Hematopoietic multipotent progenitor cell treated with erythropoietin and hydrocortisone succinate and interleukin-3 and kit ligand, for 15 days (in vitro differentiated cells): ENCODE results near the gene HIVEP3.

ENCODE experiments used
- DNase-seq: peaks from one replicate; pipeline ENCODE4 v3.0.0-alpha.2; 2015; ENCODE audit warnings: low spot score

Gene HIVEP3

GRCh38 chr1:41758500-41758899 lies 160.2 kb downstream of the HIVEP3 start:
- no peak for DNase-seq

GRCh38 chr1:41754540-41754939 lies 164.2 kb downstream of the HIVEP3 start:
- DNase-seq = no peak

DNA sequence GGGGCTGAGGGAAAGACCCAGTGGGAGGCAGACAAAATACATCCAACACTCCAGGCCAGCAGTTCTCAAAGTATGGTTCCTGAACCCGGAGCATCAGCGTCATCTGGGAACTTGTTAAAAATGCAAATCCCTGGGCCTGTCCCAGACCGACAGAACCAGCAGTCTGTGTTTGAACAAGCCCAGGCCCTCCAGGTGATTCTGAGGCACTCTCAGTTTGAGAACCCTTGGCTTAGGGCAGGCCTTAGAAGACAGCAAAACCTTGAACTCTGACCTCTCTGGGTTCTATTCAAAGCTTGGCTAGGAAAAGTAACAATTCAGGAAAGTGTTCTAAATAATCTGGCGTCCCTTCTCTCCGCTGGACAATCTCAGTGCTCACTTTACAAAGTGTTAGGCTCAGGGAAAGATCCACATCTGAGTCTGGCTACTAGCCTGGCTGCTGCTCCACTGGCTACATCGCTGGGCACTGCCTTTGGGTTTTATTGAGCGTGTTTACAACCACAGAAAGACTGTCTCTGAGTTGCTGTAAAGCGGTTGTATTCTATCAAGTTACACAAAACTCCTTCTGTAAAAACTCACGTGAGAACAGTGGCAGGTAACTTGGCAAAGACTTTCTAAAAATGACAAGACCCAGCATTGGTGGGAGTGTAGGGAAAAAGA lies 166.1 kb downstream of the HIVEP3 start:
- no peak for DNase-seq

- no peak for DNase-seq
These were observed 166.8 kb downstream of the HIVEP3 start for GRCh38 chr1:41751804-41752513.

DNA sequence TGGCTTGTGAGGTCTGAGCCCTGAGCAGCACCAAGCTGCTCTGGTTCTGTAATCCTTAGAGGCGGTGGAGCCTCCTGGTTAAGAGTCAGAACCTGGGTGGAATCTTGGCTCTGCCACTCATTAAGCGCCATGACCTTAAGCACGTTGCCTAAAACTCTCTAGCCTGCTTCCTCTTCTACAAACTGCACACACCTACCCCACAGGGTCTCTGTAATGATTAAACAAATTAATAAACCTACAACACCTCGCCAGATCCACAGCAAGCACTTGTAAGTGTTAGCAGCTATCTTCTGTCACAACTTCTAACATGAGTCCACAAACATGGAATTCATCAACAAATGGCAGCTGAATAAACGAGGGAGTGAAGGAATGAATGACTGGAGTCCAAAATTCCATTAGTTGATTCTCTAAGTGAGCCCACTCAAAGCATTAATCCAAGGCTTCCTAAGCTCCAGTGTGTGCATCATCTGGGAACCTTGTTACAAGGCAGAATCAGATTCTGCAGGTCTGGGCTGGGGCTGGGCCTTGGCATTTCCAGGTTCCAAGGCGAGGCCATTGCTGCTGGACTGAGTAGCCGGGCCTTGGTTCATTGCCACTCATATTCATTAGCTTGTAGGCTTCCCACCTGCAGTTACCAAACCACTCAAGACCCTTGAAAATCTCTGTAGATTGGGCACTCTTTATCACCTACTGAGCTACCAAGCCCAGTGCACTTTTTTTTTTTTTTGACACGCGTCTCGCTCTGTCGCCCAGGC lies 168.6 kb downstream of the HIVEP3 start:
- no peak for DNase-seq

- DNase-seq = no peak
These were observed 173.7 kb downstream of the HIVEP3 start for GRCh38 chr1:41745022-41745421.

- no peak for DNase-seq
These were observed 175.4 kb downstream of the HIVEP3 start for GRCh38 chr1:41743366-41743765.

- no peak for DNase-seq
These were observed 176.5 kb downstream of the HIVEP3 start for GRCh38 chr1:41742219-41742618.

DNA sequence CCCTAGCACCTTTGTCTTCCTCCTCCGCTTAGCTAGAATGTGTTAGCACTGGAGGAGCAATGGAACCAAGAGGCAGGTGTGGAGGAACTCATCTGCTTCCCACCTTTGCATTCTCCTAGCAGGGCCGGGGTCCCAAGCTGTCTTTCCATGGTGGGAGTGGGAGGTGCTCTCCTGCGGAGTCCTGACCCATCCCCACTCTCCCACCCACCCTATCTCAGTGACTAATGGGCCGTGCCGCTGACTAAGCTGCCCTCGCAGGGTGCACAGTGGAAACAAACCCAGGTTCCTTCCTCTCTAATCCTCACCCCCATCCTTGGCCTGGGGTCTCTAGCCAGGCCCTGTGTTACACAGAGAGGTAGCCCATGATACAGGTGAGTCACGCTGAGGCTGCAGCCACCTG lies 177.5 kb downstream of the HIVEP3 start:
- no peak for DNase-seq

DNA sequence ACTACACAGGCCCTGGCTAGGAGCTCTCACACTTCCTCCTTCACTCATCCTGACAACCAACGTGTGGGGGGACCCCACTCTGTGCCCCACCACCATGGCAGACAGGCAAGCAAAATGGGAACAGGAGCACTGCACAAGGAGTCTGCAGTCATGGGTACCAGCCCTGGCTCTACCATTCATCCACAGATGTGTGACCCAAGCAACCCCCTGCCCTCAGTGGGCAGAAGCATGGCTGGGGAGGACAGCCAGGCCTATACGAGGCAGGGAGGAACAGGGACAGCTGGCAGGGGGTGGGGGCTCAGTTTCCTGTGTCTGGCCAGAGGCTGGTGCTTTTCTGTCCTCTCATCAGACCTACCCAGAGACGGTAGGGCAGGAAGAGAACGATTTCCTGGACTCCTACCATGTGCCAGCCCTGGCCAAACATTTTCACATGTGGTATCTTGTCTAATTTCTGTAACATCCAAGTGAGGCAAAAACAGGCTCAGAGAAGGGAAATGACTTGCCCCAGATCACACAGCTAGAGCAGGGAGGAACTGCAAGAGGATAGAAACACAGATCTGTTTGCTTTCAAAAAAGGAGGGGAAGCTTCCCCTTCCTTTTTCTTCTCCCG lies 178.0 kb downstream of the HIVEP3 start:
- no peak for DNase-seq

DNA sequence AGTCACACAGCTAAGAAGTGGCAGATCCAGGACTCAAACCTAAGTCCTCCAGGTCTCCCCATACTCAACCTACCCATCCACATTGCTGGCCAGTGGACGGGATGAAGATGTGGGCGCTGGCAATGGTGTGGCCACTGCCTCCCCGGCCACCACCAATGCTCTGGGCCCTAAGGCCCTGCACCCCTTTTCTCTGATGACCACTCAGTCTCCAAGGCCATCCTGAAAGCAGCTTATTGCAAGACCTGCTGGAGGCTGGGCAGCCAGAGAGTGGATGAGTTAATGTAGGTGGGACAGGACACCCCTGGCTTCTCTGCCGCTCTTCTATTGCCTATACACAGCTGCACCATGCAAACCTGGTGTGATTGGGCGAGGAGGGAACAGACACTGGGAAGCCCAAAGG lies 178.7 kb downstream of the HIVEP3 start:
- no peak for DNase-seq

DNA sequence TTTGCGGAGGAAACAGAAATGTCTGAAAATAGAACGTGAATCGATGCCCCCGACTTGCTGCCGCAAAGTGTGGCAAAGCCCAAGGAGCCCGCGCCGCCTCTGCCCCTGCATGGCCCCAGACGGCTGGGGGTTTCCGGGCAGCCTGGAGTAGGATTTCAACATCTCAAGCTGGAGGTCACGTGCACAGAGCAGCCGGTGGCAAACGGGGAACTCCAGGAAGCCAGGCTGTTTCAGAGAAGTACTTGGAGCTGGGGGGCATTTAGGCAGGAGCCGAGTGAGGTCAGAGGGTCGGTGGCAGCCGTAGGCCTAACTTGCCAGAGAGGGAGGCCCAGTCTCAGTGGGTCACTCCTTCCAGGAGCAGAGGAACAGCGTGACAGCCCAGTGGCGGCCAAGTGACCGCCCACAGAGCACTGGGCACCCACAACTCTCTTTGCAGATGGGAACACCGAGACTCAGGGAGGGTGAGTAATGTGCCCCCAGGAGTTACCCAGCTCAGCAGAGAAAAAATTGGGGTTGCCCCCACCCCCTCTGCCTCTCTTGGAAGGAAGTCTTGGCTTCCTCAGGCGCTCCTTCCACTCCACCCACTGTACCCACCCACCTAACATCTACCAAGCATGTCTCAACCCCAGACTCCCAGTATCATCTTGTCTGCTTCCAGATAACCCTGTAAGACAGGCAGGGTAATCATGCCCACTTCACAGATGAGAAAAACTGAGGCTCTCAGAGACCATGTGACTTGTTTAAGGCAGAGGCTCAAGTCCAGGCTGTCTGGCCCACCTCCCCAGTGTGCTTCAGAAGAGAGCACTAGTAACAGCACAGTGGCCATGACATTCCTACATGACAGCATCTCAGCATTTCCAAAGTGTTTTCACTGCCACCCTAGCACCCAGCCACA lies 179.4 kb downstream of the HIVEP3 start:
- DNase-seq = no peak

- no peak for DNase-seq
These were observed 180.2 kb downstream of the HIVEP3 start for GRCh38 chr1:41738475-41738874.

GRCh38 chr1:41738006-41738405 lies 180.7 kb downstream of the HIVEP3 start:
- DNase-seq = no peak

GRCh38 chr1:41735631-41736260 lies 183.0 kb downstream of the HIVEP3 start:
- DNase-seq = no peak

GRCh38 chr1:41735139-41735538 lies 183.6 kb downstream of the HIVEP3 start:
- no peak for DNase-seq

DNA sequence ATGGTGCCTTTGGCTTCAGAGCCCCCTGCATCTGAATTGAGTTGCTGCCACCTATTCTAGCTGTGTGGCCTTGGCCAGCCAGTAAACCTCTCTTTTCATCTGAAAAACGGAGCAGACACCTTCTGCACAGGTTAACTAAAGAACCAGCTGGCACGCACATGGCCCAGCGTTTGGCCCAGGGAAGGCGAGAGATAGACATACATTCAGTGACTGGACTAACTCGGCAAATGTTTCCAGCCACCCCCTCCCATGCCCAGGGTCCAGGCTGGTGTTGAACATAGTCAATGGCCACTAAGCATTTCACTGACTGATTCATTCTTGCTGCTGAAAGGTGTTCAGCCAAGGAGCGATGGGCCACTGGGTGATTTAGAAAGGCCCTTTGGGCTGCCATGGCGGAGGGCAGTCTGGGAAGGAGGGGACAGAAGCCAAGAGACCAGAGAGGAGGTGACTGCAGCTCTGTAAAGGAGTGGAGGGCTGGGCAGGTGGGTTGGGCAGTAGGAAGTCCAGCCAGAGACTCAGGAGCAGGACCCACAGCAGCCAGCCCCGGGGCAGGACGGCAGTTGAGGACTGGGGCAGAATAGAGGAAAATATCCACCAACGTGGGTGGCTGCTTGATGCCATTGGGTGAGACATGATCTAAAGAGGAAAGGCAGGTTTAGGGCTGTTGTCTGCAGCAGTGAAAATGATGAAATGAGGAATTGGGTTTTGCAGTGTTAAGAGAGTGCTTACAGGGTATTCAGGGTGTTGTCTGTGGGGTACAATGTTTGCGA lies 184.3 kb downstream of the HIVEP3 start:
- DNase-seq = no peak

DNA sequence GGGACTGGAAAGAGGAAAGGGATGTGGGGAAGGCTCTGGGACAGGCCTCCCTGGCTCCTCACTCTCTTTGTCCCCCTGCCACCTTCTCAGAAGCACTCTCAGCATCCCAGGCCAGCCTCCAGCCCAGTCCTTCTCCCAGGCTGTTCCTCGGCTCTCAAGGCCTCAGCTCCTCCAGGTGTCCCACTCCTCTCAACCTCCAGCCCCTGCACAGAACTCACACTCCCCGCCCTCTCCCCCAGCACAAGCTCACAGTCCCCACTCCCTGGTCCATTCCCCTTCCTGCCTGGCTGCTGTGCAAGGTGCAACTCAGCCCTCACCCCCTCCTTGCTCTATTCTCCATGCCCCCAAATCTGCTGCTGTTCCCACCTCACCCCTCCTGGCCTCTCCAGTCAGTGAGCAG lies 185.0 kb downstream of the HIVEP3 start:
- DNase-seq = no peak

DNA sequence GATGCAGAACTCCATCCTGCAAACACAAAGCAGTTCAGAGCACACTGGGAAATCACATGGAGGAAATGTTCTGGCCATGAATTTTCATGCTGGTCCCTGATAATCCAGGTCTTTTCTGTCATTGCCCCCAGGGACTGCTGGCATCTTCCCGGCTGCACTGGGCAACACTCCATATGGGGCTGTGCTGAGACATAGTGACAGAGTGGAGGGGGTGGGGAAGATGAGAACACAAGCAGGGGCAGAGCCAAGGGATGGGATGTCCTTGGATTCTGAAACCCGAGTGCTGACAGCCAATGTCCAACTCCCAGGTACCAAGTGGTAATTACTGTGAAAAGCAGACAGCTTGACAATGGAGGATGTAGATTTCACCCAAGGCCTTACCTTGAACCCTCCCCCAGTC lies 185.7 kb downstream of the HIVEP3 start:
- no peak for DNase-seq

DNA sequence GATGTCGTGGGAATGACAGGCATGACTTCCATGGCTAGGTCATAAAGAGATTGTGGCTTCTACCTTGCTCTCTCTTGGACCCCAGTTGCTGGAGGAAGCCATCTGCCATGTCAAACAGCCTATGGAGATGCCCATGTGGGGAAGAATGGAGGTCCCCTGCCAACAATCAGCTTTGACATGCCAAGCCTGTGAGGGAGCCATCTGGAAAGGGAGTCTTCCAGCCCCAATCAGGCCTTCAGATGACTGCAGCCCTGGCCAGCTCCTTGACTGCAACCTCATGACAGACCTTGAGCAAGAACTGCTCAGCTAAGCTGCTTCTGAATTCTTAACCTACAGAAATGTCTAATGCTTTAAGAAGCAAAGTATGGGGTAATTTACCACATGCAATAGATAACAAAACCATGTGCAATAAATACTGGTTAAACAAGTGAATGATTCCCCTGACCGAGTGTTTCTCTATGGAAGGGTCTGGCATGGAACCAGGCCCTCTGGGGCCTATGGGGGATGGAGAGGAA lies 187.1 kb downstream of the HIVEP3 start:
- DNase-seq = no peak
